Measurements from ENCODE around the gene P2RY13.

Gene P2RY13

DNA sequence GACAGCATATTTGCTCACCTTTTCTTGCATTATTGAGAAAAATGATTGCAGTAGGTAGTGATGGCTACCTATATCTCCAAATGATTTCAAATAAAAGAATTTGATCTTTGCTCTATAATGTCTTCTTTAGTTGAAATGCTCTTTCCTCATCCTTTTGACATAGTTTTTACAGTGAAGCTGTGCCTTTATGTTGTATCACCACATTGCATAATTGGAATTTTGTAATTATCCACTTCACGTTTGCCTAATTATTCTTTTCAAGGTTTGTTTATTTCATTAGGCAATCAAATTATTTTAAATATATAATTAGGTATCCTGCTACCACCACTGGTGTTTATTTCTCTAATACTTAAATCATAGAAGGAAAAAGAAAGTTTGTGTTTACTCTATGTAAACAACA is 21.3 kb upstream of the P2RY13 start:
- H3K4me3 ChIP-seq (ENCODE audit: low read depth in 1 of 2, low read length in 2 of 2), result no peak overlapping the region

DNA sequence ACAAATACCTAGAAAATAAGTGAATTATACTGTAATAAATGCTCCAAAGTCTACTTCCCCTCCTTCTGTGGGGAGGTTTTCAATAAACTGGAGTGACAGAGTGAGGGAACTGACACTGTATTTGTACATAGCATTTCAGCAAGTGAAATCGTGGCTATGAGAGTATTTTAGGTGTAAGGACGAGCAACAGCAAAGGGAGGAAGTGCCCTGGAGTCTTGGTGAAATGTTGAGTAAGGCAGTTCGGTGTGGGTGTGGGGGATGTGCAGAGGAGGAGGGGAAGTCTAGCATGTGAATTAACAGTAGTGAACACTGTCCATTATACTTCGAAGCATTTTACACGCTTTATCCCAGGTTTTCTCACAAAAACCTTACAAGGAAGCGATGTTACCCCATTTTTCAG is 18.1 kb upstream of the P2RY13 start:
- Histone ChIP-seq H3K9me3 (ENCODE audit: control insufficient read depth in 1 of 2, low read length in 2 of 2) (no peaks in the 10 kb centered on the region), H3K27me3 (ENCODE audit: low read depth, low read length) (no peaks in the 10 kb centered on the region), H3K27ac (ENCODE audit: low read length) (no peak overlapping the region), H3K4me3 (ENCODE audit: low read depth in 1 of 2, low read length in 2 of 2) (no peak overlapping the region), H3K4me1 (ENCODE audit: control insufficient read depth in 1 of 2, insufficient read depth in 2 of 2, low read length in 2 of 2) (peaks cover 0 to 4% of the 10 kb centered on the region in 2 donors), H3K36me3 (ENCODE audit: control insufficient read depth in 1 of 2, insufficient read depth in 2 of 2, low read length in 2 of 2) (no peaks in the 10 kb centered on the region)

More for the DNA sequence above, 21.3 kb upstream of the P2RY13 start:
- Histone ChIP-seq H3K27me3 (ENCODE audit: low read depth, low read length) (no peaks in the 10 kb centered on the region), H3K4me1 (ENCODE audit: control insufficient read depth in 1 of 2, insufficient read depth in 2 of 2, low read length in 2 of 2) (peaks cover 0 to 4% of the 10 kb centered on the region in 2 donors), H3K27ac (ENCODE audit: low read length) (no peak overlapping the region), H3K36me3 (ENCODE audit: control insufficient read depth in 1 of 2, insufficient read depth in 2 of 2, low read length in 2 of 2) (no peaks in the 10 kb centered on the region), H3K9me3 (ENCODE audit: control insufficient read depth in 1 of 2, low read length in 2 of 2) (no peaks in the 10 kb centered on the region)

DNA sequence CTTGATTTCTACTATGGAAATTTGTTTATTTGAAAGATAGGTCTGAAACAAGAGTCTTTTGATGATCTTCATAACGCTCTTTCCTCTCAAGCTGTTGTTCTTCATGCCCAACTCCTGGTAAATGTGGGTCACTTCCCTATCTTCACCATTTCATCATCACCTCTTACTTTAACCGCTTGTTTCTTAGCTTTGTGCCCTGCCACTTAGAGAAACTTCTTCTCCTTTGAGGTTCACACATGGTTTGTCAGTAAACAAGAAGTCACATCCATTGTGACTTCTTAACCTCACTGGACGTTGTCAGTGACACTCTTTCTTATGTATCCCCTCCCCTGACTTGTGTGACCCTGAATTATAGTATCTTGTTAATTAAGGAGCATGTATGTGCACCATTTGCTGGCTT is 16.9 kb upstream of the P2RY13 start:
- Histone ChIP-seq H3K9me3 (ENCODE audit: control insufficient read depth in 1 of 2, low read length in 2 of 2) (no peaks in the 10 kb centered on the region), H3K27me3 (ENCODE audit: low read depth, low read length) (no peaks in the 10 kb centered on the region), H3K4me3 (ENCODE audit: low read depth in 1 of 2, low read length in 2 of 2) (peak overlapping the region in 1 of 2 donors; percentile 52), H3K36me3 (ENCODE audit: control insufficient read depth in 1 of 2, insufficient read depth in 2 of 2, low read length in 2 of 2) (no peaks in the 10 kb centered on the region), H3K4me1 (ENCODE audit: control insufficient read depth in 1 of 2, insufficient read depth in 2 of 2, low read length in 2 of 2) (peaks cover 0 to 4% of the 10 kb centered on the region in 2 donors), H3K27ac (ENCODE audit: low read length) (peak overlapping the region; percentile 70)

DNA sequence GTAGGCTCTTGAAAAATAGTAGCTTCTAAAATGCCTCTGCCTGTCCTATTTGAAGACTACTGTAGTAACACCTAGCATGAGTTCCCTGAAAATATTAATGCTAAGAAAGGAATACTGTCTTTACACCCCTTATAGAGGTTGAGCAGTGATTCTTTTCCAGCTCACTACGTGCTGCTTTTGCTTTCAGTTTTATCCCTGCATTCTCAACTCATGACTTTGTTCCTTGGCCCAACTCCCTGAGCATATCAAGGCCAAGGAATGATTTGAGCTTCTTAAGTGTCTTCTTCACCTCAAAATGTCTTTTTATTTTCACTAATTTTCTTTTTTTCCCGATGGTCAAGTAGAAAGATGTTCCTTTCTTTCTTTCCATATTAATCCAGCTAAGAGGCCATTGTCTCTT is 16.5 kb upstream of the P2RY13 start:
- H3K4me1 ChIP-seq (ENCODE audit: control insufficient read depth in 1 of 2, insufficient read depth in 2 of 2, low read length in 2 of 2), result peaks cover 0 to 4% of the 10 kb centered on the region in 2 donors
- H3K36me3 ChIP-seq (ENCODE audit: control insufficient read depth in 1 of 2, insufficient read depth in 2 of 2, low read length in 2 of 2), result no peaks in the 10 kb centered on the region
- H3K27me3 ChIP-seq (ENCODE audit: low read depth, low read length), result no peaks in the 10 kb centered on the region
- peak overlapping the region in 1 of 2 donors; percentile 52 for H3K4me3 ChIP-seq (ENCODE audit: low read depth in 1 of 2, low read length in 2 of 2)
- H3K27ac ChIP-seq (ENCODE audit: low read length), result peak overlapping the region; percentile 70
- no peaks in the 10 kb centered on the region for H3K9me3 ChIP-seq (ENCODE audit: control insufficient read depth in 1 of 2, low read length in 2 of 2)

DNA sequence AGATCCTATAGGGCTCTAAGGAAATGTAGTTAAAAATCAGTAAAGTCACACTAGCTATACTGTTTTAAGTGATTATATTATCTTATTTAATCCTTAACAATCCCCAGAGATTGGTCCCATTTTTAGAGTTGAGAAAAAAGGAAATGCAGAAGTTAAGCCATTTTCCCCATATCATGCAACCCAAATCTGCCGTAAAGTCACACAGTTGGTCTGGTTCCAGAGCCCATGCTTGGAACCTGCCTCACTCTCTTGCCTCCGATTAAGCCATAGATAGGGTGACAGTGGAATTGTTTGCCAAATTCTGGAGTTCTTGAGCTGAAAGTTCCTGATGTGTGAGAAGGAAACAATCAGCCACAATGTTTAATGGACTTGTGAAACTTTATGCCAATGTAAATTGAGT is 2.3 kb upstream of the P2RY13 start:
- H3K27ac ChIP-seq (ENCODE audit: low read length), result no peak overlapping the region
- H3K4me1 ChIP-seq (ENCODE audit: control insufficient read depth in 1 of 2, insufficient read depth in 2 of 2, low read length in 2 of 2), result no peaks in the 10 kb centered on the region
- H3K27me3 ChIP-seq (ENCODE audit: low read depth, low read length), result no peaks in the 10 kb centered on the region
- H3K4me3 ChIP-seq (ENCODE audit: low read depth in 1 of 2, low read length in 2 of 2), result no peak overlapping the region
- H3K9me3 ChIP-seq (ENCODE audit: control insufficient read depth in 1 of 2, low read length in 2 of 2), result no peaks in the 10 kb centered on the region
- no peaks in the 10 kb centered on the region for H3K36me3 ChIP-seq (ENCODE audit: control insufficient read depth in 1 of 2, insufficient read depth in 2 of 2, low read length in 2 of 2)

DNA sequence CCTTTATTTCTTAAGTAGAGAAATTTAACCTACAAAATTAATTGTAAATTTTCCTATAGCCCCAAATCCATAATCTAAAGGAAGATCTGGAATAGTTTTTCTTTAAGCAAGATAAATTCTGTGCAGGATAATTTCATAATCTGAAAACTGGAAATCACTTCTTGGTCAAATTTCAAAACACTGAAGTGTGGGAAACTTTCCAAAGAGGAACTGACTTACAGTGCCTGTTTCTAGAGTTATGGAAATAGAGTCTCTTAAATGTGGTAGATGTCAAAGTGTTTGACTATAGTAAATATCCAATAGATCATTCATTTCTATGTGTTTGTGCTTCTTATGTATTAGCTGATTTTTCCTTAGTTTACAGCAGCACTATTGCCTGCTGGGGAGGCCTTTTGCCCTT is 1.6 kb upstream of the P2RY13 start:
- no peaks in the 10 kb centered on the region for H3K9me3 ChIP-seq (ENCODE audit: control insufficient read depth in 1 of 2, low read length in 2 of 2)
- H3K27me3 ChIP-seq (ENCODE audit: low read depth, low read length), result no peaks in the 10 kb centered on the region
- no peak overlapping the region for H3K27ac ChIP-seq (ENCODE audit: low read length)
- H3K36me3 ChIP-seq (ENCODE audit: control insufficient read depth in 1 of 2, insufficient read depth in 2 of 2, low read length in 2 of 2), result no peaks in the 10 kb centered on the region
- H3K4me3 ChIP-seq (ENCODE audit: low read depth in 1 of 2, low read length in 2 of 2), result no peak overlapping the region
- no peaks in the 10 kb centered on the region for H3K4me1 ChIP-seq (ENCODE audit: control insufficient read depth in 1 of 2, insufficient read depth in 2 of 2, low read length in 2 of 2)

DNA sequence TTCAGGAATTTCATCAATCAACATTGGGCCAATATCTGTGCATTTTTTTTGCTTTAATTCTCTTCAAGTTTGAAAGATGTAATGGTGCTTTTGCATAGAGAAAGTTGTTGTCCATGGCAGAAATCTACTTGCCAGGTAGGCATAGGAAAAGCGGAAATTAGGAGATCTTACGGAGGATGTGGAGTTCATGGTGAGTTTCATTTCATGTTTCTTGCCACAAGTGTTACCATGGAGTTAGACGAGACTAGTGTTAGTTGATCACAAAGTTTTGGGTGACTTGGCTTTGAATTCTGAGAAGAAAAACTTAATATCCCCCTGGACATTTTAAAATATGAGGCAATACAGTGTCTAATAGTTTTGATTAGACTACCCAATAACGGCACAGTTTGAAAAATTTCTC is 1.0 kb upstream of the P2RY13 start:
- Histone ChIP-seq H3K4me3 (ENCODE audit: low read depth in 1 of 2, low read length in 2 of 2) (no peak overlapping the region), H3K36me3 (ENCODE audit: control insufficient read depth in 1 of 2, insufficient read depth in 2 of 2, low read length in 2 of 2) (no peaks in the 10 kb centered on the region), H3K4me1 (ENCODE audit: control insufficient read depth in 1 of 2, insufficient read depth in 2 of 2, low read length in 2 of 2) (no peaks in the 10 kb centered on the region), H3K27me3 (ENCODE audit: low read depth, low read length) (no peaks in the 10 kb centered on the region), H3K27ac (ENCODE audit: low read length) (no peak overlapping the region), H3K9me3 (ENCODE audit: control insufficient read depth in 1 of 2, low read length in 2 of 2) (no peaks in the 10 kb centered on the region)

DNA sequence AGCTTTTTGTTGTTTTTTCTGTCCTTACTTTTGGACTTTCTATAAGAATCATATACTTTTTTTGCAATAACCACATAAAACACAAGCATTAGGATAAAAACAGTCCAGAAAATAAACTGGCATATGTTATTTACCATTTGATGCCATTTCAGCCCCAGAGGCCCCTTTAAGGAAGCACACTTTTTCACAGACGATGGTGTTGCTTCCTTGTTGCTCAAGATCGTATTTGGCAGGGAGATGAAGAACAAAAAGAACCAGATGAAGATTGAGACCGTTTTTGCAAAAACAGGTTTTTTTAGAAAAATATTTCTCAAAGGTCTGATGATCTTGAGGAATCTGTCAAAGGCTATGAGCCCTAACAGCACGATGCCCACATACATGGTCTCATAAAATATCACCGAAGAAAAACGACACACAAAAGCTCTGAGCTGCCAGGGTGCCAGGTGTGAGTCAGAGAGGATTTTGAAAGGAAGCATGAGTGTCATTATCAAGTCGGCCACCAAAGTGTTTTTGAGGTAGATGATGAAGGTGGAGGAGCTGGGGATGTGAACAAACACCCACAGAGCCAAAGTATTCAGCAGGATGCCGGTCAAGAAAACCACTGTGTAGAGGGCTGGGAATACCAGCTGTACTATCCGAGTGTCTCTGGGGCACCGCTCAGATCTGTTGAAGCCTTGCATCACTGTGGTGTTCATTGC is 902 bp downstream of the P2RY13 start:
- Histone ChIP-seq H3K9me3 (ENCODE audit: control insufficient read depth in 1 of 2, low read length in 2 of 2) (no peaks in the 10 kb centered on the region), H3K4me3 (ENCODE audit: low read depth in 1 of 2, low read length in 2 of 2) (peak overlapping the region; percentile 35 to 42), H3K27me3 (ENCODE audit: low read depth, low read length) (no peaks in the 10 kb centered on the region), H3K4me1 (ENCODE audit: control insufficient read depth in 1 of 2, insufficient read depth in 2 of 2, low read length in 2 of 2) (no peaks in the 10 kb centered on the region), H3K36me3 (ENCODE audit: control insufficient read depth in 1 of 2, insufficient read depth in 2 of 2, low read length in 2 of 2) (no peaks in the 10 kb centered on the region), H3K27ac (ENCODE audit: low read length) (peak overlapping the region; percentile 14)

DNA sequence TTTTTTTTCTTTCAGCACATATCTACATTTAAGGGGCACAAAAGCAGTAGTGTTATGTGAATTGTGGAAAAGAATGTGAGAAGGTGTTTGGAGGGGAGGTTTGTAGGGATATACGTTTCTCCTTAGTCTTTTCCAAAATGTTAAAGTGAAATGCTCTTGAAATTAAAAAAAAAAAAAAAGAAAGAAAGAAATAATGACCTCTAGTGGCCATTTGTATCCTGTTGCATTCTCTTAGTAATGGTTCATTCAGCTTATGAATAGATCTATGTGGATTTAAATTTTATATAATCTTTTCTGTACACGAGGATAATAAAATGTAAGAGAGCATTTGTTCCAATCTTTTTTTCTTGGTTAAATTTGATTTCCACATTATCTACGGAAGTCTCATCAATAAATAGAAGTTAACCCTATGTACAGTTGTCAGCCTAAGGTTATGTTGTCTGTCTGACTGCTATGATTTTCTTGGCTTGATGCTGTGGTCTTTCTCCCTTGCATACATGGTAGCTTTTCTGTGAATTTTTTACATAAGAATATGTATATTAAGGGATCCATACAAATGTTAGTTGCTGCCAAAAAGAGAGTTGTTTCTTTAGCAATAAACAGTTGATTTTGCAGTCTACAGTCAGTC is 1.7 kb downstream of the P2RY13 start:
- H3K9me3 ChIP-seq (ENCODE audit: control insufficient read depth in 1 of 2, low read length in 2 of 2), result no peaks in the 10 kb centered on the region
- H3K27me3 ChIP-seq (ENCODE audit: low read depth, low read length), result no peaks in the 10 kb centered on the region
- peak overlapping the region; percentile 35 to 42 for H3K4me3 ChIP-seq (ENCODE audit: low read depth in 1 of 2, low read length in 2 of 2)
- H3K4me1 ChIP-seq (ENCODE audit: control insufficient read depth in 1 of 2, insufficient read depth in 2 of 2, low read length in 2 of 2), result no peaks in the 10 kb centered on the region
- no peaks in the 10 kb centered on the region for H3K36me3 ChIP-seq (ENCODE audit: control insufficient read depth in 1 of 2, insufficient read depth in 2 of 2, low read length in 2 of 2)
- peak overlapping the region; percentile 14 for H3K27ac ChIP-seq (ENCODE audit: low read length)

DNA sequence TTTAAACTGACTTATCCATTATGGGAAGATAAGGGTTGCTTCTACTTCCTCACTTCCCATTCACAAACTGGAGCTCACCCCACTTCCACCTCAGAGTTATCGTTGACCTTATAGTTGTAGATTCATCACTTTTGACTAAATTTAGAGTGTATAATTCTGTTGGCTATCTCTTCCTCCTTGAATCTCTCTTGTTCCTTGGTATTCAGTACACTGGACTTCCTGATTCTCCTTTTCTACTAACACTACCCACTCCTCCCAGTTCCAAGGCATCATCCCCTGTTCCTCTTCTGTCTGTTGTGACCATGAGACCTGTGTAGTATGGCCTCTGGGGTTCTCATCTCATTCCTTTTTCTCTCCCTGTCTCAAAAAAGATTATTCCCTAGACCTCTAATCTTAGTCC is 6.8 kb downstream of the P2RY13 start:
- H3K4me3 ChIP-seq (ENCODE audit: low read depth in 1 of 2, low read length in 2 of 2), result no peak overlapping the region

DNA sequence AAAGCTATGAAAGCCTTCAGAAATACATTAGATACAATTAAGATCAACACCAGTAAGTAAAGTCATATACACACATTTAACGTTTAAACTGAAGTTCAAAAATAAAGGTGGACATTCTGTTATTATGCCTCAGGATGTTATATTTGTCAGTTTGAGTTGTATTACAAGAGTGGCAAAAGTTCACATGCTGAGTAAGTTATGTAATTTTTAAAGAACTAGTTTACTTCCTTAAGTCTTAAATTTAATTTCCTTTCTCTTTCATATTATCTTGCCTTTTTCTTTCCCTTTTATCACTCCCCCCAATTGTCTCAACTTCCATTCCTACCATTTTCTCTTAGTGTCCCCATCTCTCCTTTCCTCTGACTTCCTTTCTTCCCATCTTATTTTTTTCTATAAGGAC is 7.8 kb downstream of the P2RY13 start:
- Histone ChIP-seq H3K27me3 (ENCODE audit: low read depth, low read length) (no peaks in the 10 kb centered on the region), H3K36me3 (ENCODE audit: control insufficient read depth in 1 of 2, insufficient read depth in 2 of 2, low read length in 2 of 2) (no peaks in the 10 kb centered on the region), H3K4me1 (ENCODE audit: control insufficient read depth in 1 of 2, insufficient read depth in 2 of 2, low read length in 2 of 2) (no peaks in the 10 kb centered on the region), H3K27ac (ENCODE audit: low read length) (no peak overlapping the region), H3K4me3 (ENCODE audit: low read depth in 1 of 2, low read length in 2 of 2) (no peak overlapping the region), H3K9me3 (ENCODE audit: control insufficient read depth in 1 of 2, low read length in 2 of 2) (no peaks in the 10 kb centered on the region)

More for the DNA sequence above, 6.8 kb downstream of the P2RY13 start:
- Histone ChIP-seq H3K27ac (ENCODE audit: low read length) (no peak overlapping the region), H3K9me3 (ENCODE audit: control insufficient read depth in 1 of 2, low read length in 2 of 2) (no peaks in the 10 kb centered on the region), H3K27me3 (ENCODE audit: low read depth, low read length) (no peaks in the 10 kb centered on the region), H3K36me3 (ENCODE audit: control insufficient read depth in 1 of 2, insufficient read depth in 2 of 2, low read length in 2 of 2) (no peaks in the 10 kb centered on the region), H3K4me1 (ENCODE audit: control insufficient read depth in 1 of 2, insufficient read depth in 2 of 2, low read length in 2 of 2) (no peaks in the 10 kb centered on the region)

DNA sequence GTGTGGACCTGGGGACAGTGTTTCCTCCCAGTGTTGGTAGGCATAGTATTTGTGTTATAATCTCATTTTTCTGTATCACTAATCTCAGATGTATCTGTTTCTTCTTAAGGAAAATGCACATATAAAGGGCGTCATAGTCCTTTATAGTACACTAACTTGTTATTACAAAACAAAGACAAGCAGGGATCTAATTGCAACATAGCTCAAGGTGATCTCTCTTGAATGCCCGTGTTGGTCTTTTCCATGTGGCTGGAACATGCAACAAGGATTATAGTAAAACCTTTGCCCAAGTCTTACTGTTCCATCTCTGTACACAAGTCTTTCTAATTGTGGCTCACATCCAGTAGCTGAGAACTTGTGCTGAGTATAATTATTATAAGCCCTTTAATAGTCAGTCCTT is 9.2 kb downstream of the P2RY13 start:
- Histone ChIP-seq H3K4me1 (ENCODE audit: control insufficient read depth in 1 of 2, insufficient read depth in 2 of 2, low read length in 2 of 2) (no peaks in the 10 kb centered on the region), H3K4me3 (ENCODE audit: low read depth in 1 of 2, low read length in 2 of 2) (no peak overlapping the region), H3K36me3 (ENCODE audit: control insufficient read depth in 1 of 2, insufficient read depth in 2 of 2, low read length in 2 of 2) (no peaks in the 10 kb centered on the region), H3K27ac (ENCODE audit: low read length) (no peak overlapping the region), H3K9me3 (ENCODE audit: control insufficient read depth in 1 of 2, low read length in 2 of 2) (no peaks in the 10 kb centered on the region), H3K27me3 (ENCODE audit: low read depth, low read length) (no peaks in the 10 kb centered on the region)
